Activated CD8-positive, alpha-beta T cell treated with anti-CD3 and anti-CD28 coated beads for 36 hours (primary cell): ENCODE results near the gene COL6A2. TPM values are rescaled to one million over a fixed set of nuclear protein-coding genes. Genes with fewer than 3 reads are reported as not detected.

Experiments
- ATAC-seq: fragments of 200-7000 bp; cut with Tn5 transposase; one replicate; pipeline ENCODE4 v1.10.0; 2021; ENCODE audit warnings: mild to moderate bottlenecking, moderate library complexity
- CTCF ChIA-PET: fragments of 350-600 bp; sonication (Branson Sonifier 250); formaldehyde crosslinking; loops from one replicate; lab custom pipeline; 2021; ENCODE audit warnings: antibody characterized with exemption; lab: Charles Lee
- POLR2A ChIA-PET: fragments of 350-600 bp; sonication (Branson Sonifier 250); formaldehyde crosslinking; loops from one replicate; lab custom pipeline; 2021; ENCODE audit warnings: antibody characterized with exemption; lab: Charles Lee
- DNase-seq: peaks from one replicate; pipeline ENCODE4 v3.0.0-alpha.2; 2020
- H3K27ac Mint-ChIP-seq: one replicate; pipeline ENCODE4 v1.8.0; 2021; ENCODE audit warnings: mild to moderate bottlenecking, mixed read lengths
- H3K27me3 Mint-ChIP-seq: one replicate; pipeline ENCODE4 v1.8.0; 2021; ENCODE audit warnings: mixed read lengths
- H3K36me3 Mint-ChIP-seq: one replicate; pipeline ENCODE4 v1.8.0; 2021; ENCODE audit warnings: low read depth, mixed read lengths
- H3K4me1 Mint-ChIP-seq: one replicate; pipeline ENCODE4 v1.8.0; 2021; ENCODE audit warnings: low read depth, mixed read lengths
- H3K4me3 Mint-ChIP-seq: one replicate; pipeline ENCODE4 v1.8.0; 2021; ENCODE audit warnings: mild to moderate bottlenecking, moderate library complexity, mixed read lengths
- H3K9me3 Mint-ChIP-seq: one replicate; pipeline ENCODE4 v1.8.0; 2021; ENCODE audit warnings: mixed read lengths
- intact Hi-C: fragments of 100-400 bp; cut with micrococcal nuclease; formaldehyde crosslinking; loops from one replicate; pipeline ENCODE4 v1.10.0; 2022
- total RNA-seq, 2 experiments: library from RNA; stranded (reverse); gene quantifications; one replicate each; pipeline ENCODE4 v1.2.3, GENCODE V29; 2021
- TF ChIP-seq, protein P1 (sequence below): fragments of 200-600 bp; IDR thresholded peaks from one replicate; pipeline ENCODE4 v1.8.0; 2022; ENCODE audit warnings: antibody characterized with exemption, mild to moderate bottlenecking

COL6A2 gene
- total RNA-seq, 2 experiments from 2014 or later, result 25.0 to 25.3 TPM

DNA sequence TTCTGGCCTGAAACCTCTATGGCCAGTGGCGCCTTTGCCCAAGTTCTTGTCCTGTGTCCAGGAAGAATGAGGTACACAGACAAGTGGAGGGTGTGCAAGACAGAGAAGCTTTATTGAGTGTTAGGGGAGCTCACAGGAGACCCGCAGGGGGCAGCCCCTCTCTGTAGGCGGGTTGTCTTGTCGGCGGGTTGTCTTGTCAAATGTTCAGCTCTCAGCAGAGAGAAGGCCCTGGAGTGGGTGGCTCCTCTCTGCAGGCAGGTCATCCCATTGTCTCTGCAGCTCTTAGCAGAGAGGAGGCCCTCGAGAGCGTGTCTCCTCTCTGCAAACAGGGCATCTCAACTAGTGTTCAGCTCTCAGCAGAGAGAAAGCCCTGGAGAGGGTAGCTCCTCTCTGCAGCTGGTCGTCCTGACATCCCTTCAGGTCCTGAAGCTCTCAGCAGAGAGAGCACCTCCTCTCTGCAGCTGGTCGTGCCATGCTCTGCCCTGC, 11.0 kb downstream of the COL6A2 start:
- H3K36me3 Mint-ChIP-seq, result peaks cover 20% of the 10 kb centered on the region
- no peak overlapping the region for H3K27ac Mint-ChIP-seq
- ChIA-PET CTCF (interaction anchor here (0.8 kb wide), 1 partner anchor 45 kb away, joined by 3 read pairs; no protein-coding TSS in a partner anchor), POLR2A (no interaction called here)
- H3K9me3 Mint-ChIP-seq, result peaks cover 21% of the 10 kb centered on the region
- ATAC-seq, result no peak
- H3K4me3 Mint-ChIP-seq, result no peak overlapping the region
- TF ChIP-seq, protein P1, sequence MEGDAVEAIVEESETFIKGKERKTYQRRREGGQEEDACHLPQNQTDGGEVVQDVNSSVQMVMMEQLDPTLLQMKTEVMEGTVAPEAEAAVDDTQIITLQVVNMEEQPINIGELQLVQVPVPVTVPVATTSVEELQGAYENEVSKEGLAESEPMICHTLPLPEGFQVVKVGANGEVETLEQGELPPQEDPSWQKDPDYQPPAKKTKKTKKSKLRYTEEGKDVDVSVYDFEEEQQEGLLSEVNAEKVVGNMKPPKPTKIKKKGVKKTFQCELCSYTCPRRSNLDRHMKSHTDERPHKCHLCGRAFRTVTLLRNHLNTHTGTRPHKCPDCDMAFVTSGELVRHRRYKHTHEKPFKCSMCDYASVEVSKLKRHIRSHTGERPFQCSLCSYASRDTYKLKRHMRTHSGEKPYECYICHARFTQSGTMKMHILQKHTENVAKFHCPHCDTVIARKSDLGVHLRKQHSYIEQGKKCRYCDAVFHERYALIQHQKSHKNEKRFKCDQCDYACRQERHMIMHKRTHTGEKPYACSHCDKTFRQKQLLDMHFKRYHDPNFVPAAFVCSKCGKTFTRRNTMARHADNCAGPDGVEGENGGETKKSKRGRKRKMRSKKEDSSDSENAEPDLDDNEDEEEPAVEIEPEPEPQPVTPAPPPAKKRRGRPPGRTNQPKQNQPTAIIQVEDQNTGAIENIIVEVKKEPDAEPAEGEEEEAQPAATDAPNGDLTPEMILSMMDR, result no peak
- no peaks in the 10 kb centered on the region for H3K27me3 Mint-ChIP-seq
- DNase-seq, result no peak
- intact Hi-C loops, result no loop called here
- peaks cover 2% of the 10 kb centered on the region for H3K4me1 Mint-ChIP-seq

DNA sequence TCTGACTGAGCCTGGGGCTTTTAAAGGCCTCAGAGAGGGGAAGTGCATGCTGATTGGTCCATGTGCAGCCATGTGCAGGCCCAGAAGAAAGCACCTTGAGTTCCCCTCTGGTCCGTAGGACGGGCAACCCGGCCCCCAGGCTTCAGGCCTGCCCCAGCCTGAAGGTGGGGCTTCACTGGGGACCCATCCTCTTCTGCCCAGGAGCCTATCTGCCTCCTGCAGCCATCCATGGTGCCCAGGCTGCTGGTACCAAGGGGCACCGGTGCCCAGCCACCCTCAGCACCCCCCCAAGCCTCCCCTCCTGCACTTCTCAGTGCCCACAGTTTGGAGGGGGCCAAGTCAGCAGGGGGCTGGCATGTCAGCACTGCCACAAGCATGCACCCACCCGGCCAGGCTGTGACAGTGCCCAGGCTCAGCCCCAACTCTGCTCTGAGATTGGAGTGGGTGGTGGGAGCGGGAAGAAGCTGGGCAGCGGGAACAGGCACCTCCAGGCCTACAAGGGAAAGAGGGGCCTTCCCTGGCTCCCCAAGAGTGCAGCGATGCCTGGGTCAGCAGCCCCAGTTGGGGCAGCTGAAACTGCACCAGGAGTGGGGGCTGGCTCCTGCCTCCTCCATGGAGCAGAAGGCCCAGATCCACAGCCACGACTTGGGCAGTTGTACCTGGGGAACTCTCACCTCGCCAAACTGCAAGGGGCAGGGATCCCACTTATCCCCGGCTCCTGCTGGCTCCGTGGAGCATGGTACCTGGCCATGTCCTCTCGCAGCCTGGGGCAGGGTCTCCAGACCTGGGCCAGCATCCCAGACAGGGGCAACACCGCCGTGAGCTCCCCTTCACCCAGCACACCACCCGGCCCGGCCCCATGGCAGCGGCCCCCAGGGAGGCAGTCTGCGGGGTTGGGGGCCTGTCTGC, 11.7 kb downstream of the COL6A2 start:
- Mint-ChIP-seq H3K4me3 (no peak overlapping the region), H3K9me3 (peaks cover 15% of the 10 kb centered on the region), H3K27ac (no peak overlapping the region), H3K27me3 (no peaks in the 10 kb centered on the region), H3K36me3 (peaks cover 17% of the 10 kb centered on the region), H3K4me1 (no peaks in the 10 kb centered on the region)
- intact Hi-C loops, result no loop called here
- DNase-seq, result no peak
- CTCF ChIA-PET, result interaction anchor here (0.8 kb wide), 1 partner anchor 44 kb away, joined by 3 read pairs; no protein-coding TSS in a partner anchor
- POLR2A ChIA-PET, result no interaction called here
- no peak for ATAC-seq
- TF ChIP-seq, protein P1, result no peak

DNA sequence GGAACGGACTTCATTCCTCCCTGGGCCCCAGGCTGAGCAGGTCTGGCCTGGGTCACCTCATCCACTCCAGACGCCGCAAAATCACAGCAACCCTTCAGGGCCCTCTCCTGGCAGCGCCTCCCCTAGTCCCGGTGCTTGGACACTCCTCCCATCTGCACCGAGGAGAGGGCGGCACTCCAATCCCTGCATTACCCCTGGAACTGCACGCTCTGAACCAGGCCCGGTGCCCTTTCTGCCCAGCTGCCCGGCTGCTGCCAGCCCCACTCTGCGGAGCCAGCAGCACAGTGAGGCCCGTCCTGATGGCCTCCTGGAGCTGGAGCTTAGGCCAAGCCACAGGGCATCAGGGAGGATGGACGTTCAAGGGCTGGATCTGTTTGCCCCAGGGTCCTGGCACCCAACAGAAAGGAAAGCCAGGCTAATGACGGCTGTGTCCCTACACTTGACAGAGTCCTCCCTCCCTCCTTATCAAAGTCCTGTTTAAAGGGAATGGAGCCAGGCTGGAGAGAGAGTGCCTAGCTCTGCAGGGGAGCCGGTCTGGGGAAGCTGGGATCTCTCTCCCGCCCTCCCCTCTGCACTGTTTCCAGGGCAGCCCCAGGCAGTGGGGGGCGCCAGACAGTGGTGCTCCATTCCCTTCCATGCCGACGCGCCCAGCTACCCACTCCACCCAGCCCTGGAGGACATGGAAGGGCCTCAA, 12.7 kb downstream of the COL6A2 start:
- Mint-ChIP-seq H3K9me3 (peaks cover 13% of the 10 kb centered on the region), H3K4me1 (no peaks in the 10 kb centered on the region), H3K36me3 (peaks cover 18% of the 10 kb centered on the region), H3K27me3 (no peaks in the 10 kb centered on the region), H3K27ac (no peak overlapping the region), H3K4me3 (no peak overlapping the region)
- ChIA-PET POLR2A (no interaction called here), CTCF (no interaction called here)
- DNase-seq (no peak), ATAC-seq (no peak)
- TF ChIP-seq, protein P1, result no peak
- intact Hi-C loops, result no loop called here

DNA sequence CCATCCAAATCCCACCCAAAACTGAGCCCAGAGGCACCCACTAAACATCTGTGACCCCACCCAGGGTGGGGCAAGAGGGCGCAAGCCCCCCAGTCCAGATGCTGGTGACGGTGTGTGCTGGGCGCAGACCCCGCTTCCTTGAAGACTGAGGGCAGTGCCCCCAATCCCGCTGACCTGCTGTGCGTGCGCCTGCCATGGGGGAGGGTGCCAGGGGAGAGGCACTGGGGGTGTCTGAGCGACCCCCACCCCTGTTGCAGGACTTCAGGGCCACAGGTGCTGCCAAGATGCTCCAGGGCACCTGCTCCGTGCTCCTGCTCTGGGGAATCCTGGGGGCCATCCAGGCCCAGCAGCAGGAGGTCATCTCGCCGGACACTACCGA, 13.3 kb downstream of the COL6A2 start:
- Mint-ChIP-seq H3K27ac (no peak overlapping the region), H3K27me3 (no peaks in the 10 kb centered on the region), H3K36me3 (peaks cover 15% of the 10 kb centered on the region), H3K4me1 (no peaks in the 10 kb centered on the region), H3K9me3 (peaks cover 10% of the 10 kb centered on the region), H3K4me3 (no peak overlapping the region)
- ChIA-PET CTCF (no interaction called here), POLR2A (no interaction called here)
- TF ChIP-seq, protein P1, result no peak
- ATAC-seq, result no peak
- intact Hi-C loops, result no loop called here
- DNase-seq, result no peak
